IMR-90 (cell line): Measurements from ENCODE around the gene AIP. TPM values are rescaled to one million over a fixed set of nuclear protein-coding genes. Genes with fewer than 3 reads are reported as not detected.
A peak's percentile ranks its signal among the peaks of the same experiment; 100 is the strongest.

Source experiments
- ATAC-seq: fragments of 200-7000 bp; cut with Tn5 transposase; 2 replicates; pipeline ENCODE4 v1.9.1; 2020; ENCODE audit warnings: low read depth, mild to moderate bottlenecking, moderate library complexity
- BruUV-seq: library from RNA; stranded (reverse); fragments of 400-500 nt; replicated peaks from 2 replicates; lab custom pipeline; 2021; lab: Mats Ljungman, UMichigan
- CTCF ChIA-PET: fragments of 300-600 bp; formaldehyde crosslinking; extraction: SDS; loops from one replicate; lab custom pipeline; 2021; ENCODE audit warnings: antibody characterized with exemption; lab: Yijun Ruan, JAX
- POLR2A ChIA-PET: fragments of 300-600 bp; sonication (Branson Sonifier 250); formaldehyde crosslinking; loops from one replicate; lab custom pipeline; 2022; ENCODE audit warnings: antibody characterized with exemption; ENCODE audit not compliant: unreplicated experiment; lab: Charles Lee
- DNase-seq: peaks from one replicate; pipeline ENCODE4 v3.0.0; 2013
- H2AFZ ChIP-seq: replicated peaks from 2 replicates; pipeline ENCODE3; 2013; ENCODE audit warnings: low read length, mild to moderate bottlenecking; ENCODE audit not compliant: poor library complexity
- H2AK5ac ChIP-seq: 2 replicates; pipeline ENCODE4 v1.6.1; 2013; ENCODE audit warnings: low read depth, low read length, inconsistent platforms
- H2AK9ac ChIP-seq: replicated peaks from 2 replicates; pipeline ENCODE3; 2013; ENCODE audit warnings: mild to moderate bottlenecking, low read depth, low read length, moderate library complexity; ENCODE audit not compliant: poor library complexity
- H2BK120ac ChIP-seq: 2 replicates; pipeline ENCODE4 v1.6.1; 2013; ENCODE audit warnings: low read depth, low read length, inconsistent platforms
- H2BK15ac ChIP-seq: 3 replicates; pipeline ENCODE4 v1.6.1; 2013; ENCODE audit warnings: low read depth, low read length, inconsistent platforms
- H2BK20ac ChIP-seq: 2 replicates; pipeline ENCODE4 v1.6.1; 2013; ENCODE audit warnings: low read depth, mild to moderate bottlenecking, inconsistent platforms, low read length, moderate library complexity
- H2BK5ac ChIP-seq: 2 replicates; pipeline ENCODE4 v1.6.1; 2013; ENCODE audit warnings: mild to moderate bottlenecking, low read depth, low read length, inconsistent platforms; ENCODE audit not compliant: poor library complexity, severe bottlenecking
- H3K14ac ChIP-seq: replicated peaks from 2 replicates; pipeline ENCODE4 v1.6.1; 2013; ENCODE audit warnings: low read depth, low read length, inconsistent platforms
- H3K18ac ChIP-seq: 2 replicates; pipeline ENCODE4 v1.6.1; 2013; ENCODE audit warnings: low read depth, low read length, control low read depth
- H3K23ac ChIP-seq: 2 replicates; pipeline ENCODE4 v1.6.1; 2013; ENCODE audit warnings: low read depth, low read length, inconsistent platforms
- H3K27ac ChIP-seq: 2 replicates; pipeline ENCODE4 v1.5.1; 2013; ENCODE audit warnings: mild to moderate bottlenecking, control low read depth, low read length; ENCODE audit not compliant: insufficient read depth
- H3K27me3 ChIP-seq: 2 replicates; pipeline ENCODE4 v1.6.1; 2013; ENCODE audit warnings: low read length; ENCODE audit not compliant: control insufficient read depth, insufficient read depth
- H3K36me3 ChIP-seq: 2 replicates; pipeline ENCODE4 v1.6.1; 2013; ENCODE audit warnings: low read length, mixed read lengths; ENCODE audit not compliant: control insufficient read depth, insufficient read depth
- H3K4ac ChIP-seq: 2 replicates; pipeline ENCODE4 v1.6.1; 2013; ENCODE audit warnings: low read depth, low read length, inconsistent platforms
- H3K4me1 ChIP-seq: 2 replicates; pipeline ENCODE4 v1.6.1; 2013; ENCODE audit warnings: low read length, mixed read lengths; ENCODE audit not compliant: control insufficient read depth, insufficient read depth
- H3K4me2 ChIP-seq: 2 replicates; pipeline ENCODE4 v1.6.1; 2013; ENCODE audit warnings: low read depth, mild to moderate bottlenecking, control low read depth, low read length, moderate library complexity
- H3K4me3 ChIP-seq: 2 replicates; pipeline ENCODE4 v1.5.1; 2013; ENCODE audit warnings: low read depth, mild to moderate bottlenecking, control low read depth, low read length, moderate library complexity; ENCODE audit not compliant: insufficient read depth
- H3K56ac ChIP-seq: 2 replicates; pipeline ENCODE4 v1.6.1; 2013; ENCODE audit warnings: low read length, inconsistent platforms; ENCODE audit not compliant: insufficient read depth; ENCODE audit errors: extremely low read depth
- H3K79me1 ChIP-seq, 2 experiments: 2 replicates each; pipeline ENCODE4 v1.6.1; 2013; ENCODE audit warnings: low read length in 2 of 2, inconsistent platforms in 1 of 2, low read depth in 1 of 2
- H3K9ac ChIP-seq: 2 replicates; pipeline ENCODE4 v1.6.1; 2013; ENCODE audit warnings: low read depth, low read length, control low read depth
- H3K9me1 ChIP-seq: 2 replicates; pipeline ENCODE4 v1.6.1; 2013; ENCODE audit warnings: low read length, inconsistent platforms; ENCODE audit not compliant: insufficient read depth
- H3K9me3 ChIP-seq: 2 replicates; pipeline ENCODE4 v1.6.1; 2013; ENCODE audit warnings: low read length; ENCODE audit not compliant: control insufficient read depth, insufficient read depth
- H4K20me1 ChIP-seq: 2 replicates; pipeline ENCODE4 v1.6.1; 2013; ENCODE audit warnings: low read length, inconsistent platforms; ENCODE audit not compliant: insufficient read depth
- H4K5ac ChIP-seq: 2 replicates; pipeline ENCODE4 v1.6.1; 2013; ENCODE audit warnings: mild to moderate bottlenecking, low read depth, low read length, control low read depth
- H4K8ac ChIP-seq, 2 experiments: 2 replicates each; pipeline ENCODE4 v1.6.1; 2013; ENCODE audit warnings: low read depth in 2 of 2, low read length in 2 of 2, control low read depth in 1 of 2, inconsistent platforms in 1 of 2
- H4K91ac ChIP-seq: 2 replicates; pipeline ENCODE4 v1.6.1; 2013; ENCODE audit warnings: low read depth, low read length, inconsistent platforms; ENCODE audit not compliant: insufficient read depth
- BHLHE40 ChIP-seq: fragments of 150-350 bp; IDR thresholded peaks from 2 replicates; pipeline ENCODE4 v1.6.1; 2016; ENCODE audit warnings: mild to moderate bottlenecking, low read depth, low read length
- CEBPB ChIP-seq: IDR thresholded peaks from 2 replicates; pipeline ENCODE4 v1.6.1; 2012; ENCODE audit warnings: low read depth, low read length, improper control_type of control experiment
- CHD1 ChIP-seq: IDR thresholded peaks from 2 replicates; pipeline ENCODE4 v1.6.1; 2012; ENCODE audit warnings: low read depth, low read length, improper control_type of control experiment
- ELK1 ChIP-seq: fragments of 150-350 bp; IDR thresholded peaks from 2 replicates; pipeline ENCODE4 v1.6.1; 2016; ENCODE audit warnings: low read depth, mild to moderate bottlenecking, low read length, moderate library complexity, borderline replicate concordance
- MAZ ChIP-seq: IDR thresholded peaks from 2 replicates; pipeline ENCODE4 v1.6.1; 2012; ENCODE audit warnings: low read depth, mild to moderate bottlenecking, low read length, improper control_type of control experiment, moderate library complexity, borderline replicate concordance
- MXI1 ChIP-seq: IDR thresholded peaks from 2 replicates; pipeline ENCODE4 v1.6.1; 2012; ENCODE audit warnings: low read depth, mild to moderate bottlenecking, low read length, moderate library complexity, borderline replicate concordance
- NFE2L2 ChIP-seq: fragments of 150-350 bp; IDR thresholded peaks from 2 replicates; pipeline ENCODE4 v1.6.1; 2016; ENCODE audit warnings: low read depth, mild to moderate bottlenecking, low read length
- POLR2A ChIP-seq: IDR thresholded peaks from 2 replicates; pipeline ENCODE4 v1.6.1; 2012; ENCODE audit warnings: mild to moderate bottlenecking, low read depth, low read length
- RCOR1 ChIP-seq: IDR thresholded peaks from 2 replicates; pipeline ENCODE4 v1.6.1; 2012; ENCODE audit warnings: mild to moderate bottlenecking, low read length, improper control_type of control experiment; ENCODE audit not compliant: insufficient replicate concordance
- RFX5 ChIP-seq: IDR thresholded peaks from 2 replicates; pipeline ENCODE4 v1.8.0; 2012; ENCODE audit warnings: low read depth, mild to moderate bottlenecking, low read length, moderate library complexity
- SMC3 ChIP-seq: fragments of 150-350 bp; IDR thresholded peaks from 2 replicates; pipeline ENCODE4 v1.6.1; 2016; ENCODE audit warnings: low read depth, mild to moderate bottlenecking, antibody characterized with exemption, low read length, moderate library complexity
- USF2 ChIP-seq: fragments of 150-350 bp; IDR thresholded peaks from 2 replicates; pipeline ENCODE4 v1.6.1; 2017; ENCODE audit warnings: mild to moderate bottlenecking, antibody characterized with exemption, low read length, low read depth
- WGBS, 2 experiments: methylation state at CpG; one replicate each; pipeline versions ENCODE4 v1.1.5 to v1.1.7; 2013; ENCODE audit warnings: missing lambda C conversion rate in 2 of 2; ENCODE audit not compliant: insufficient read length in 1 of 2; ENCODE audit errors: extremely low coverage in 2 of 2; 5-methylcytosine and 5-hydroxymethylcytosine counted together
- dilution Hi-C: fragments of 300-500 bp; cut with HindIII; formaldehyde crosslinking; loops from one replicate; pipeline ENCODE4 v1.14.3; 2018; ENCODE audit warnings: low sequenced_read_pairs; ENCODE audit not compliant: unreplicated experiment
- in situ Hi-C: fragments of 300-500 bp; cut with MboI; formaldehyde crosslinking; loops from 3 replicates; pipeline ENCODE4 v1.14.3; 2019; ENCODE audit warnings: low sequenced_read_pairs, inconsistent platforms, mixed read lengths
- intact Hi-C: fragments of 100-400 bp; cut with micrococcal nuclease; formaldehyde crosslinking; loops from 2 replicates; pipeline ENCODE4 v1.10.0; 2022
- polyA plus RNA-seq, 3 experiments: library from polyadenylated mRNA; depleted of rRNA; stranded (reverse); fragments of >200 nt; gene quantifications; 2 replicates each; pipeline ENCODE4 v1.2.3, GENCODE V29; 2012; ENCODE audit warnings: low replicate concordance in 1 of 3
- total RNA-seq: library from RNA; depleted of rRNA; stranded (reverse); fragments of >200 nt; gene quantifications from 2 replicates; pipeline ENCODE4 v1.2.3, GENCODE V29; 2012

Gene AIP
- total and polyA plus RNA-seq, 2 of the 4 experiments (the other 2 are of a cell fraction) = 95.5 to 122 TPM

GRCh38 chr11:67492801-67493547, 10.1 kb downstream of the AIP start:
- DNase-seq = no peak
- Histone ChIP-seq H2AK9ac (peak overlapping the region; percentile 37), H3K4me3 (no peak overlapping the region), H3K18ac (no peak overlapping the region), H4K91ac (no peak overlapping the region), H3K4me1 (no peaks in the 10 kb centered on the region), H3K36me3 (peaks cover 57% of the 10 kb centered on the region), H2BK15ac (no peak overlapping the region), H2AK5ac (no peak overlapping the region), H2BK20ac (no peak overlapping the region), H3K27me3 (no peaks in the 10 kb centered on the region), H2AFZ (no peak overlapping the region), H2BK120ac (no peak overlapping the region), H4K8ac (no peak overlapping the region), H3K9me3 (no peaks in the 10 kb centered on the region), H3K9me1 (peaks cover 4% of the 10 kb centered on the region; the same call in 1 of the 2 replicates), H4K5ac (no peak overlapping the region), H3K4me2 (no peak overlapping the region), H3K56ac (no peak overlapping the region), H3K27ac (no peak overlapping the region), H2BK5ac (no peak overlapping the region), H3K9ac (no peak overlapping the region), H3K23ac (no peak overlapping the region), H3K14ac (no peak overlapping the region), H3K79me1 (no peaks in the 10 kb centered on the region), H3K4ac (no peak overlapping the region), H4K20me1 (no peaks in the 10 kb centered on the region; the same call in 1 of the 2 replicates)
- dilution Hi-C loops = no loop called here
- no peak for TF ChIP-seq CEBPB
- TF ChIP-seq SMC3 = no peak
- TF ChIP-seq CHD1 = no peak
- TF ChIP-seq NFE2L2 = no peak
- no peak for TF ChIP-seq MAZ
- no peak for TF ChIP-seq RCOR1
- no peak for TF ChIP-seq BHLHE40
- no peak for TF ChIP-seq MXI1
- no peak for TF ChIP-seq USF2
- TF ChIP-seq ELK1 = no peak
- no peak for TF ChIP-seq RFX5
- no peak for TF ChIP-seq POLR2A
- POLR2A ChIA-PET = no interaction called here
- ATAC-seq = no peak
- BruUV-seq = no TSS peak
- 91% methylated on average over 21 of the region's 46 CpGs; no CpG with 5 or more reads in 1 of the 2 experiments for WGBS, 2 experiments
- CTCF ChIA-PET = no interaction called here
- in situ Hi-C loops = no loop called here
- intact Hi-C loops = no loop called here
